Measurements from ENCODE around the gene ZNF865.

GRCh38 chr19:55652311-55653128 is 47.1 kb downstream of the ZNF865 start:
- TF ChIP-seq GLIS3 (CRISPR knock-in tag; IDR thresholded peaks at IDR 0.05): no peak
- TF ChIP-seq ZFP3 (CRISPR knock-in tag; IDR thresholded peaks at IDR 0.05): no peak
- TF ChIP-seq OSR1 (CRISPR knock-in tag; IDR thresholded peaks at IDR 0.05): no peak
- no peak for TF ChIP-seq ESRRG (CRISPR knock-in tag; IDR thresholded peaks at IDR 0.05)
- no peak for TF ChIP-seq ZNF8 (CRISPR knock-in tag; IDR thresholded peaks at IDR 0.05)
- TF ChIP-seq ISL1 (CRISPR knock-in tag; IDR thresholded peaks at IDR 0.05): no peak
- TF ChIP-seq RARB (CRISPR knock-in tag; IDR thresholded peaks at IDR 0.05): no peak
- no peak for TF ChIP-seq TCF4 (CRISPR knock-in tag; IDR thresholded peaks at IDR 0.05; ENCODE audit: borderline replicate concordance)
- TF ChIP-seq PATZ1 (CRISPR knock-in tag; IDR thresholded peaks at IDR 0.05; ENCODE audit: borderline replicate concordance): no peak
- no peak for TF ChIP-seq POU6F1 (CRISPR knock-in tag; IDR thresholded peaks at IDR 0.05; ENCODE audit: borderline replicate concordance, low read depth)
